Activated naive CD4-positive, alpha-beta T cell treated with anti-CD3 and anti-CD28 coated beads, Interleukin-2, amount 10 ng/mL, durations not matched to agents 7 days and 5 days (primary cell): ENCODE results near the gene B2M.
"Not testable (repeated sequence)": the region's sequence is repeated elsewhere in the genome, so short reads cannot be mapped to it uniquely, and the experiment has no call there.

Experiments used
- CTCF ChIA-PET: fragments of 350-600 bp; sonication (Branson Sonifier 250); formaldehyde crosslinking; loops from one replicate; lab custom pipeline; 2021; ENCODE audit warnings: antibody characterized with exemption; lab: Charles Lee
- DNase-seq: peaks from one replicate; pipeline ENCODE4 v3.0.0-alpha.2; 2020
- H3K27ac Mint-ChIP-seq: one replicate; pipeline ENCODE4 v1.8.0; 2021; ENCODE audit warnings: mild to moderate bottlenecking, moderate library complexity, mixed read lengths
- H3K27me3 Mint-ChIP-seq: one replicate; pipeline ENCODE4 v1.8.0; 2021; ENCODE audit warnings: mild to moderate bottlenecking, mixed read lengths
- H3K36me3 Mint-ChIP-seq: one replicate; pipeline ENCODE4 v1.8.0; 2021; ENCODE audit warnings: mixed read lengths
- H3K4me1 Mint-ChIP-seq: one replicate; pipeline ENCODE4 v1.8.0; 2021; ENCODE audit warnings: mixed read lengths
- H3K4me3 Mint-ChIP-seq: one replicate; pipeline ENCODE4 v1.8.0; 2021; ENCODE audit warnings: mild to moderate bottlenecking, moderate library complexity, mixed read lengths
- H3K9me3 Mint-ChIP-seq: one replicate; pipeline ENCODE4 v1.8.0; 2021; ENCODE audit warnings: mixed read lengths

The B2M gene

GRCh38 chr15:44720000-44720435 lies 8.7 kb downstream of the B2M start:
- peak; percentile 52 for DNase-seq
- H3K9me3 Mint-ChIP-seq, result not testable (repeated sequence)
- H3K36me3 Mint-ChIP-seq, result peaks cover 47% of the 10 kb centered on the region

DNA sequence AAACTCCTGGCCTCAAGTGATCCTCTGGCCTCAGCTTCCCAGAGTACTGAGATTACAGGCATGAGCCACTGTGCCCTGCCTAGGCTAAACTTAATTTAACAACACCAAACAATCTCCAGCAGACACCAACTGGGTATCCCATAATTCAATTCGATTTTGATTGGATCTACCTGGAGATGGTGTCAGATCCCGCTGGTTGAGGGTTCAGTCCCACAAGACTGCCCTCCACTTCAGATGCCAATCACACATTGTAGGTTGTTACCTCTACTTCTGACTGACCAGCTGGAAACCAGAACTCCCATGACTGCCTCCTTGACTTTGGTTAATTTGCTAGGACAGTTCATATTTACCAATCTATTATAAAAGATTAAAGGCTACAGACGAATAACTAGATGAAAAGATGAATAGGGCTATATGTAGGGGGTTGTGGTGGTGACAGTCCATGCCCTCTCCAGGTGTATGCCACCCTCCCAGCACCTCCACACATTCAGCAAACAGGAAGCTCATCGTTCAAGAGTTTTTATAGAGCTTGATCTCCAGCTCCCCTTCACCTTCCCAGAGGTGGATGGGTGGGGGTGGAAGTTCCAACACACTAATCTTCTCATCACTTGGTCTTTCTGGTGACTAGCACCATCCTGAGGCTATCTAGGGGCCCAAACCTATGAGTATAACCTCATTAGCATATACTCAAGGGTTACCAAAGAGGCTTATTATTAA lies 9.3 kb downstream of the B2M start:
- CTCF ChIA-PET, result interaction anchor here (1.5 to 13.2 kb wide), 3 partner anchors 11 to 76 kb away, joined by 3 to 282 read pairs (median 47); partner anchors contain the start of genes SPG11 and TRIM69
- peaks cover 93% of the 10 kb centered on the region for H3K4me1 Mint-ChIP-seq
- H3K27ac Mint-ChIP-seq, result peak overlapping the region; percentile 97
- H3K9me3 Mint-ChIP-seq, result no peaks in the 10 kb centered on the region
- peaks cover 41% of the 10 kb centered on the region for H3K36me3 Mint-ChIP-seq
- peak; percentile 32 for DNase-seq
- no peaks in the 10 kb centered on the region for H3K27me3 Mint-ChIP-seq
- no peak overlapping the region for H3K4me3 Mint-ChIP-seq

More at GRCh38 chr15:44720000-44720435, 8.7 kb downstream of the B2M start:
- Mint-ChIP-seq H3K4me3 (peak overlapping the region; percentile 4), H3K27ac (peak overlapping the region; percentile 97), H3K4me1 (peaks cover 94% of the 10 kb centered on the region)
- CTCF ChIA-PET, result interaction anchor here (1.5 to 13.2 kb wide), 3 partner anchors 12 to 75 kb away, joined by 3 to 282 read pairs (median 47); partner anchors contain the start of genes SPG11 and TRIM69
- H3K27me3 Mint-ChIP-seq, result not testable (repeated sequence)

DNA sequence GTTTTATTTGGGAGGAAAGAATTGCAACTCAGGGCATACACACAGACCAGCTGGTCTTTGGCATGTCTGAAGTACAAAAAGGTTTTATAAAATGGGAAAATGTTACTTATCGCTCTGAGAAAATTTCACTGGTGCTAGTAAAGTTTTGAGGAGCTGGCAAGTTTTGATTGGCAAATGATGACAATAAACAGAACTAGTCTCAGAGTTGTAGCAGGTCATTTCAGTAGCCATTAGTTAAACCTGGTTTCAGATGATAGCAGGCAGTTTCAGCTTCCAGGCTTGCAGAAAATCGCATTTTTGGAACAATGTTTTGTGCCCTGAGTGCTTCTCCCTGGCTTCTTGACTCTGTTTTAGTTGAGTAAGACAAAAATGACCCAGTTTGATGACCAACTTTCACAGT lies 10.7 kb downstream of the B2M start:
- peaks cover 93% of the 10 kb centered on the region for H3K4me1 Mint-ChIP-seq
- CTCF ChIA-PET, result interaction anchor here (0.9 to 13.2 kb wide), 3 partner anchors 10 to 57 kb away, joined by 3 to 282 read pairs (median 47); partner anchors contain the start of genes B2M, PATL2, SPG11 and TRIM69
- no peaks in the 10 kb centered on the region for H3K9me3 Mint-ChIP-seq
- no peak for DNase-seq
- H3K27ac Mint-ChIP-seq, result peak overlapping the region; percentile 97
- H3K27me3 Mint-ChIP-seq, result no peaks in the 10 kb centered on the region
- H3K4me3 Mint-ChIP-seq, result no peak overlapping the region
- peaks cover 32% of the 10 kb centered on the region for H3K36me3 Mint-ChIP-seq

GRCh38 chr15:44726136-44726535 lies 14.8 kb downstream of the B2M start:
- DNase-seq, result peak; percentile 49
- Mint-ChIP-seq H3K9me3 (no peaks in the 10 kb centered on the region), H3K4me3 (peak overlapping the region; percentile 93), H3K36me3 (peaks cover 9% of the 10 kb centered on the region), H3K4me1 (peaks cover 78% of the 10 kb centered on the region), H3K27ac (peak overlapping the region; percentile 99), H3K27me3 (no peaks in the 10 kb centered on the region)
- CTCF ChIA-PET, result interaction anchor here (0.8 to 16.0 kb wide), 4 partner anchors 10 to 62 kb away, joined by 3 to 282 read pairs (median 61); partner anchors contain the start of genes B2M, PATL2, SPG11 and TRIM69

GRCh38 chr15:44726568-44727484 lies 15.5 kb downstream of the B2M start:
- Mint-ChIP-seq H3K27me3 (no peaks in the 10 kb centered on the region), H3K36me3 (peaks cover 16% of the 10 kb centered on the region), H3K4me1 (peaks cover 78% of the 10 kb centered on the region), H3K4me3 (peak overlapping the region; percentile 93), H3K9me3 (no peaks in the 10 kb centered on the region), H3K27ac (peak overlapping the region; percentile 99)
- CTCF ChIA-PET, result interaction anchor here (0.8 to 16.0 kb wide), 5 partner anchors 10 to 143 kb away, joined by 3 to 282 read pairs (median 44); partner anchors contain the start of genes B2M, PATL2, SPG11 and TRIM69
- peak; percentile 84 for DNase-seq

GRCh38 chr15:44727485-44728231 lies 16.3 kb downstream of the B2M start:
- no peak for DNase-seq
- Mint-ChIP-seq H3K27me3 (no peaks in the 10 kb centered on the region), H3K4me3 (peak overlapping the region; percentile 61), H3K4me1 (peaks cover 79% of the 10 kb centered on the region), H3K27ac (peak overlapping the region; percentile 99), H3K9me3 (no peaks in the 10 kb centered on the region), H3K36me3 (peaks cover 24% of the 10 kb centered on the region)
- CTCF ChIA-PET, result interaction anchor here (1.2 to 16.0 kb wide), 5 partner anchors 9 to 143 kb away, joined by 3 to 282 read pairs (median 44); partner anchors contain the start of genes B2M, PATL2, SPG11 and TRIM69

GRCh38 chr15:44728232-44728575 lies 16.9 kb downstream of the B2M start:
- Mint-ChIP-seq H3K4me3 (peak overlapping the region; percentile 99), H3K36me3 (peaks cover 24% of the 10 kb centered on the region), H3K4me1 (peaks cover 80% of the 10 kb centered on the region), H3K27ac (peak overlapping the region; percentile 99)
- CTCF ChIA-PET, result interaction anchor here (1.2 to 16.0 kb wide), 5 partner anchors 9 to 144 kb away, joined by 3 to 282 read pairs (median 44); partner anchors contain the start of genes B2M, PATL2, SPG11 and TRIM69
- not testable (repeated sequence) for H3K27me3 Mint-ChIP-seq, H3K9me3 Mint-ChIP-seq, DNase-seq

- H3K36me3 Mint-ChIP-seq, result peaks cover 25% of the 10 kb centered on the region
- no peaks in the 10 kb centered on the region for H3K9me3 Mint-ChIP-seq
- H3K4me1 Mint-ChIP-seq, result peaks cover 81% of the 10 kb centered on the region
- H3K27ac Mint-ChIP-seq, result peak overlapping the region; percentile 99
- DNase-seq, result peak; percentile 96
- peak overlapping the region; percentile 99 for H3K4me3 Mint-ChIP-seq
- CTCF ChIA-PET, result interaction anchor here (1.5 to 16.0 kb wide), 4 partner anchors 8 to 65 kb away, joined by 8 to 282 read pairs (median 61); partner anchors contain the start of genes B2M, PATL2, SPG11 and TRIM69
- H3K27me3 Mint-ChIP-seq, result no peaks in the 10 kb centered on the region
Measured at GRCh38 chr15:44728576-44729407, 17.5 kb downstream of the B2M start.

GRCh38 chr15:44729408-44730127 lies 18.3 kb downstream of the B2M start:
- CTCF ChIA-PET, result interaction anchor here (1.0 to 16.0 kb wide), 4 partner anchors 7 to 66 kb away, joined by 3 to 282 read pairs (median 61); partner anchors contain the start of genes B2M, PATL2, SPG11 and TRIM69
- peaks cover 79% of the 10 kb centered on the region for H3K4me1 Mint-ChIP-seq
- H3K9me3 Mint-ChIP-seq, result no peaks in the 10 kb centered on the region
- H3K27me3 Mint-ChIP-seq, result no peaks in the 10 kb centered on the region
- peak; percentile 62 for DNase-seq
- peak overlapping the region; percentile 99 for H3K27ac Mint-ChIP-seq
- H3K4me3 Mint-ChIP-seq, result peak overlapping the region; percentile 99
- peaks cover 26% of the 10 kb centered on the region for H3K36me3 Mint-ChIP-seq

DNA sequence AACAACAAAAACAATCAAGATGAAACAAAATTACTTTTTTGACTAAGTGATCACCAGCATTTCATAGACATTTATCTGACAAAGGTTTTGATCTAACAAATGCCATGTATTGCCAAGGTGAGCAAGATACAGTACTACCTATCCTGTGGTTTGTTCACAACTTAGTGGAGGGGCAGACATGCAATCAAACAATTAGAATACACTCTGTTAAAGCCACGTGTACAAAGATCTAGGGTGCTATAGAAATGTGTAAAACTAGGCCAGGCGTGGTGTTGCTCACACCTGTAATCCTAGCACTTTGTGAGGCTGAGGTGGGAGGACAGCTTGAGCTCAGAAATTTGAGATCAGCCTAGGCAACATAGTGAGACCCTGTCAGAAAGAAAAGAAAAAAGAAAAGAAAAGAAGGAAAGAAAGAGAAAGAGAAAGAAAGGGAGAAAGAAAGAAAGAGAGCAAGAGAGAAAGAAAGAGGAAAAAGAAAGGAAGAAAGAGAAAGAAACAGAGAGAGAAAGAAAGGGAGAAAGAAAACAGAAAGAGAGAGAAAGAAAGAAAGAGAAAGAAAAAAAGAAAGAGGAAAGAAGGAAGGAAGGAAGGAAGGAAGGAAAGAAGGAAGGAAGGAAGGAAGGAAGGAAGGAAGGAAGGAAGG lies 23.6 kb downstream of the B2M start:
- Mint-ChIP-seq H3K4me1 (peaks cover 83% of the 10 kb centered on the region), H3K4me3 (peak overlapping the region; percentile 71), H3K27me3 (no peaks in the 10 kb centered on the region), H3K36me3 (peaks cover 22% of the 10 kb centered on the region), H3K27ac (peak overlapping the region; percentile 89), H3K9me3 (no peaks in the 10 kb centered on the region)
- no peak for DNase-seq
- CTCF ChIA-PET, result interaction anchor here (1.0 to 16.0 kb wide), 8 partner anchors 9 to 156 kb away, joined by 3 to 282 read pairs (median 51); partner anchors contain the start of genes B2M, PATL2 and SPG11

DNA sequence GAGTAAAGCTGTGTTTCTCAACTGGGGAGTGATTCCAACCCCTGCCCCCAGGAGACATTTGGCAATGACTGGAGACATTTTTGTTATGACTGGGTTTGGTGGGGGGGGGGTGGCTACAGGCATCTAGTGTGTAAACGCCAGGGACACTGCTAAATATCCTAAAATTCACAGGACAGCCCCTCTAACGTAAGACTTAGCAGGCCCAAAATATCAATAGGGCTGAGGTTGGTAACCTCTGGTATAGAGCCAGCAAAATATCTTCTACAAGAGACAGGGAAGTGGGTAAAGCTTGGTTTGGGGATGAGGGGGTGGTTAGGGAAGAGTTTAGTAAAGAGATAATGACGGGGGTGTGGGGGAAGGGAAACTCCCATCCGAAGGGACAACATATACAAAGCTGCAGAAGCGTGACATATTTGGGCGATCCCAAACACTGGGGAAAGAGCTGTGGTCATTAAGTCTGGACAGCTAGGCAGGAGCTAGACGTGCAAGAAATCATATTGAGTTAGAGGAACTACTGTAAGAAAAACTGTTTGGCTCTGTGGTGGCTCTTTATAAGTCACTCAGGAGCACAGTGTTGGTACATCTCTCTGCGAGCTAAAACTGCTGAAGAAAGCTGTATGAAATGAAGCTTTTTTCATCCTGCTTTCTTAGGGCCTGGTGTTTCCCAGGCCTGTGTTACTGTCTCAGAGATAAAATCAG lies 24.3 kb downstream of the B2M start:
- Mint-ChIP-seq H3K36me3 (peaks cover 21% of the 10 kb centered on the region), H3K27me3 (no peaks in the 10 kb centered on the region), H3K4me3 (peak overlapping the region; percentile 71), H3K27ac (peak overlapping the region; percentile 89), H3K9me3 (no peaks in the 10 kb centered on the region), H3K4me1 (peaks cover 83% of the 10 kb centered on the region)
- DNase-seq, result peak; percentile 61
- CTCF ChIA-PET, result interaction anchor here (1.0 to 16.0 kb wide), 11 partner anchors 9 to 156 kb away, joined by 3 to 282 read pairs (median 44); partner anchors contain the start of genes B2M, PATL2 and SPG11
